ELF-1 (cell line): ENCODE results near the gene DHX16.

Experiments used
- DNase-seq: peaks from one replicate; pipeline ENCODE4 v3.0.0-alpha.2; 2016; ENCODE audit warnings: low read depth, low spot score

Gene DHX16

DNA sequence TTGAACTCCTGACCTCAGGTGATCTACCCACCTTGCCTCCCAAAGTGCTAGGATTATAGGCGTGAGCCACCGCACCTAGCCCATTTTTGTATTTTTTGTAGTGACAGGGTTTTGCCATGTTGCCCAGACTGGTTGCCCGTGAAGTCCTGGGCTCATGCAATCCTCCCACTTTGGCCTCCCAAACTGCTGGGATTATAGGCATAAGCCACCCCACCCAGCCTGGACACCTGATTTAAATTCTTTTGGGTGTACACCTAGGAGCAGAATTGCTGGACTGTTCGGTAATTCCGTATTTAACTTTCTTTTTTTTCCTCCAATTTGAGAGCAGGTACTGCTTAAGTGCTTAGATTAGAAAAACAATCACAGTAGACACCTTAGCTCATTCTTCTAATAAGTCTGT is 23.6 kb upstream of the DHX16 start:
- DNase-seq = no peak

GRCh38 chr6:30691208-30691847 is 18.5 kb upstream of the DHX16 start:
- DNase-seq = peak; percentile 64

DNA sequence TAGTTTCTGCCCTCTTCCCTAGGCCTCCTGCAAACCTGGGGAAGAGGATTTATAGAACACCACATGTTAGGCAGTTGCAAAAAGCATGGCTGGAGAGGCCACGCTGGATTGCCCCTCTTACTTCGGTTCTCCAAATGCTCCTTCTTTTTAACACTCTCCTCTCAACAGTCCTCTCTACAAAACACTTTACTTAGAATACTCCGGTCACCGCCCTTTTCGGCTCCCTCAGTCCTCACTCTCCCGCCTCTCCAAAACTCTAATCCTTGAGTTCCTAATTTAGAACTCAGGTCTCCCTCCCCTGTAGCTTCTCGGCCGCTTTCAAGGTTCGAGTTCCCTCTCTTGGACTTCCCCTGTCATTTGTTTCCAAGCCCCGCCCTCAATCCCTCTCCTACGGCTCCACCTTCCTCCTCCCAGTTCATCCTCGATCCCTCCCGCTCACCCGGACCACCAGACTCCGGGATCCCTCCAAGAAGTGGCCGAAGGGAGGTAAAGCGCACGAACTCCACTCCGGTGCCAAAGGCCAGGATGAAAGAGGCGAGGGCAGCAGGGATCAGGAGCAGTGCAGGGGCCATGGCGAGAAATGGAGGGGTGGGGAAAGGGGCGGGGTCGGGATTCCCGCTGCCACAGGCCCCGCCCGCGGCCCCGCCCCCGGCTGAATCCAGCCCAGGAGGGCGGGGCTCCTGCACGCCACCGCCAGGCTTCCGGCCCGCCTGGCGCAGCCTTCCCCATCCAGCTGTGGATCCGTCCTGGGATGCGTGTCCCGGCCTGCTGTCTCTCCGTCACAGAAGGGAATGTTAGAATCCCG is 17.8 kb upstream of the DHX16 start, which contains the start of gene NRM:
Gene NRM, minus strand, starts transcription at position 582 of the 805 bp plus-strand sequence. Its CDS starts 10 bp downstream, at position 572.
- peak; percentile 91 for DNase-seq

DNA sequence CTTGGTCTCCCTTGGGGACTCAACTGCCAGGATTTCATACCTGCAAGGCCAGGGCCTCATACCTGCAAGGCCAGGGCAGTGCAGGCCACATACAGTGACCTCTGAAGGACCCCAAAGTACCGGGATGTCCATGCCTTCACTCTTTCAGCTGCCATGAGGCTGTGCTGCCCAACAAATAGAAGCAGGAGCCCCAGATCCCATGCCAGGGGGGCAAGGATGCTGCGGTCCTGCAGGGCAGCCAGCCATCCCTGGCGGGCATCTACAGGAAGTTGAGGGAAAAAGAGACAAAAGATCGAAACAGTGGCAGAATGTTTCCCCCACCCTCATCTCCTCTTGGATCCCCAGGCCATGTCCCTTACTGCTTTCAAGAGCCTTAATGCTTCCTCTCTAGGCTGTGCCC is 17.2 kb upstream of the DHX16 start:
- DNase-seq = no peak

DNA sequence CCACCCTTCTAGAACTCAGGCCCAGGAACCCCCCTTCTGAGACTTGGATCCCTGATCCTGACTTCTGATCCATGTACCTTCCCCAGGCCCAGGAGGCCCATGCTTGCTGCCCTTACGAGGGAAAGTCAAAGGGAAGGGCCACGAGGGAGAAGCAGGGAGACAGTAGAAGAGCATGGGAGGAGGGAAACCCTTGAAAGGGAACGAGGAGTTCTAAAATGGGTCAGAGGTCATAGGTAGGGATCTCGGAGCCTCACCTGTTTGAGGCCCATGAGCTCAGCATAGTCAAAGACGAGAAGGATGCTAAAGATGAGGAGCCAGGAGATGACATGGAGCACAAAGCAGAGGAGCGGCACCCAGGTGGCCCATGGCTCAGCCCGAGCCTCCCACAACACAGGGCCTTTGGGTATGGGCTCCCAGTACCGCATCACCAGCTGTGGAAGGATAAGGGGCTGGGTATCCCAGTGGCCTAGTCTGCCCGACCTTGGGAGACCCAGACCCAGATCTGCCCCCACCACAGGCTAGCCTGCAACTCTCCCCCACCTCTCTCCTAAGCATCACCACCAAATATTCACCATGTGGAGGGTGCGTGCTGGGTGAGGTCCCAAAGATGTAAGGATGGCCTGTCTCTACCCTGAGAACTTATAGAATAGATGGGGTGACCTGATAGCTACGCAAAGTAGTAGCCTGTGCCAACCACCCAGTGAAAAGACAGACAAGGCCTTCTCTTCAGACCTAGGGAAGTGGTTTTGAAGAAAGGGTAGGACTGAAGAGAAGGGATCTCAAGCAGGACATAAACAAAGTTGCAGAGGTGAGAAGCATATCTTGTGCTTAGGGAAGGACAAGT is 16.4 kb upstream of the DHX16 start:
- no peak for DNase-seq

DNA sequence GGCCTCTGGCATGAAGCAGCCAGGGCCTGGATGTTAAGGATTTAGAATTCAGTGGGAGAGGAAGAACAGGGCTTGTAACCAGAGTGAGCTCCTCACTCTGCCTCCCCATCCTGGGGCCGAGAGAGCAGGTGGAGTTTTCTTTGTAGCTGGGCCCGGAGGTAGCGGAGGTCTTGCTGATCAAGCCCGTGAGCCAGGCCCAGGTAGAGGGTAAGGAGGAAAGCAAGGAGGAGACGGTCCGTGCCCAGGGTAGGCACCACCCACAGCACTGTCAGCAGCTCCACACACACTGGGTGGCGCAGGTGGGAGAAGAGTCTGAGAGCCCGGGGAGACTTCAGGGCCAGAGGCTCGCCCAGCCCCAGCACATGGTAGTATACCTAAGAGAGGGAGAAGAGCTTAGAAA is 15.8 kb upstream of the DHX16 start:
- DNase-seq = no peak

- no peak for DNase-seq
Observed at GRCh38 chr6:30687659-30688431, 15.0 kb upstream of the DHX16 start.

DNA sequence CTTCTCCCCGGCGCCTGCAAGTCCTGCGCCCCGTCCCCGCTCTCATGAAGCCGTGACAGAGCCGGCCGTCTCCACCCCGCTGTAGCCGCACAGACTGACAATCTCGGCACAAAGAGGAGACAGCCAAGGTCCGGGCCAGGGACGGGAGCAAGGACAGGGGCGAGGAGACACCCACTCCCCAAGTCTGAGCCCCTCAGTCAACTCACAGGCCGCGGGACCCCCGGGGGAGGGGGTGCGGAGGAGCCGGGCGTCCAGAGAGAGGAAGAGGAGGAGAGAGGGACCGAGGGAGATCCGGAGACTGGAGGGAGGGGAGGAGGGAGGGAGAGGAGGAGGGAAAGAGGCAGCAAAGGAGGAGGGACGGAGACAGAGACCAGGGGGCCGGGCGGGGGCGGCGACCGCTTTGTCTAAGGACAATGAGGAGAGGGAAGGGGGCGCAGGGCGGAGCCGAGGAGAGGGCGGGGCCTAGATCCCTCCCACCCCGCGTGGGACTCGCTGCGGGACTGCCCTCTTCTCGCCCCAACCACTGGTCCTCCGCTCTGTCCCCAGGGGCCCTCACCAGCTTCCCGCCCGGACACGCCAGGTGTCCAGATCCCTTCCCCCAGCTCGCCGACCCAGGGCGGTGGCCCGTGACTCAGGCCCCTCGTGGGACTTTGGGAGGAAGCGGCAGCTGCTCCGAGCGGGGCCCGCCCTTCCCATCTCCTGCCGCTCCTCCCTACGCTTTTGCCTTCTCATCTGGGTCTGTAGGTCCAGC is 14.3 kb upstream of the DHX16 start:
- DNase-seq = peak; percentile 90

DNA sequence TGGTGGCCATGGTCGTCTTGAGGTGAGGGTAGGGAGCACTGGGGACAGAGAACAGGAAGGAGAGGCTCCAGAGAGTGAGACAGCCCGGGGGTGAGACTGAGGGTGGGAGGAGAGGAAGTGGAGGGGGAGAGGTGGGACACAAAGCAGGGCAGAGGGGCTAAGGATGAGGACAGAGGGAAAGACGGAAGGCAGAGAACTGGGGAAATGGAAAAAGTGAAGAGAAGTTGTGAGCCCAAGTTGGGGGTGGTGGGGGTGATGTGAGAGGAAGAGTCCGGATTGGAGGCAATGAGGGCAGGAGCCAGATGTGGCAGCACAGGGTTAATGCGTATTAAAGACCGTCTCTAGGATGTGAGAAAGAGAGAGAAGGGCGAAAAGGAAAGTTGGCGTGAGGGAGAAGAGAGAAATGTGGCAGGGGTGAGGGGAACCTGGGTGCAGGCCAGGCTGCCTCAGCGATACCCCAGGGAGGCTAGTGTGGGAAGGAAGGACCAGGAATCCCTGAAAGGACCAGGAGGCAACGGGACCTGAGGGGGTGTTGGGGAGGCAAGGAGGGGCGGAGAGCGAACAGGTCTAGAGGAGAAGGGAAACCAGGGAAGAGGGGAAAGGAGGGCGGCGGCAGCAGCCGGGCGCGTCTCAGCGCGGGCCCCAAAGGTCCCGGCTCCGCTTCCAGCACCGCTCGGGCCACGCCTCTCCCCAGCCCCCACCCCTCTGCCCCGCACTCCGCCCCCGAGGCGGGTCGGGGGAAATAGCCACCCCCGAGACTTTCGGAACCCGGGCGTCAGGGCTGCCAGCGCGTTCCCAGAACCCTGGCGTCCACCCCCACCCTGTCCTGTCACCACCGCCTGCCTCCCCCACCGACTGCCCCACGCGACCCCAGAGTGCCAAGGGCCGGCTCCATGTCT is 13.5 kb upstream of the DHX16 start, which contains the start of gene PPP1R18:
Gene PPP1R18, minus strand, starts transcription at position 637 of the 899 bp plus-strand sequence. Its CDS starts 627 bp downstream, at position 10.
- DNase-seq = peak; percentile 49

GRCh38 chr6:30685157-30686008 is 12.6 kb upstream of the DHX16 start:
- peak; percentile 32 for DNase-seq

DNA sequence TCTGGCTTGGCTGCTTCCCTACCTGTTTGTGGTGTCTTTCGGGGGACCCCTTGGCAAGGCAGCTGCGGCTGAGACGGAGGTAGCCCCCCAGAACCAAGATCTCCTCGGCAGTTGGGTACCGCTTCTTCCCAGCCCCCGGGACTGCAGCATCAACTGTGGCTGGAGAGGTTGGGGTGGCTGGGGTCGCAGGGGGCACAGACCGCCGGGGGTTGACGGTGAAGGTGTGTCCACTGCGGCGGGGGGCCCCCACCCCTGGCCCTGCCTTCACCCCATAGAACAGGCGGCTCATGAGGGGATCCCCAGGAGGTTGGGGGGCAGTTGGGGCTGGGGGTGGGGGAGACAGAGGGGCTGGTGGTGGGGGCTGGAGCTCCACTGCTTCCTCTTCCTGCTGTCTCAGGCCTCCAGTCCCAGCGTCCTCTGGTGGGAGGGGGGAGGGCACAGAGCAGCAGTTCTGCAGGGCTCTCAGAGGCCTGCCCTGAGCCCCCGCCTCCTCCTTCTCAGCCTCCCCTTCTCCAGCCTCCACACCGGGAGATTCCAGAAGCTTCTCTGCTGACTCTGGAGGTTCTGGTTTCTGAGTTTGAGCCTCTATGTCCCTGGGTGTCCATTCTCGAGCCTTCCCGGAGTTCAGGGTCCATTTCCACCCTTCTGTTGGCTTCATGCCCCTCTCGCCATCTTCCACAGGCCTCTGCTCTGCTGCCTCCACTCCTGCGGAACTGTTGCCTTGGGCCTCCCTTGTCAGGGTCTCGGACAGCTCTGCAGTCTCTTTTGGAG is 11.8 kb upstream of the DHX16 start:
- DNase-seq = no peak

GRCh38 chr6:30683980-30684338 is 11.2 kb upstream of the DHX16 start:
- no peak for DNase-seq

- no peak for DNase-seq
Observed at GRCh38 chr6:30683183-30683979, 10.6 kb upstream of the DHX16 start.

DNA sequence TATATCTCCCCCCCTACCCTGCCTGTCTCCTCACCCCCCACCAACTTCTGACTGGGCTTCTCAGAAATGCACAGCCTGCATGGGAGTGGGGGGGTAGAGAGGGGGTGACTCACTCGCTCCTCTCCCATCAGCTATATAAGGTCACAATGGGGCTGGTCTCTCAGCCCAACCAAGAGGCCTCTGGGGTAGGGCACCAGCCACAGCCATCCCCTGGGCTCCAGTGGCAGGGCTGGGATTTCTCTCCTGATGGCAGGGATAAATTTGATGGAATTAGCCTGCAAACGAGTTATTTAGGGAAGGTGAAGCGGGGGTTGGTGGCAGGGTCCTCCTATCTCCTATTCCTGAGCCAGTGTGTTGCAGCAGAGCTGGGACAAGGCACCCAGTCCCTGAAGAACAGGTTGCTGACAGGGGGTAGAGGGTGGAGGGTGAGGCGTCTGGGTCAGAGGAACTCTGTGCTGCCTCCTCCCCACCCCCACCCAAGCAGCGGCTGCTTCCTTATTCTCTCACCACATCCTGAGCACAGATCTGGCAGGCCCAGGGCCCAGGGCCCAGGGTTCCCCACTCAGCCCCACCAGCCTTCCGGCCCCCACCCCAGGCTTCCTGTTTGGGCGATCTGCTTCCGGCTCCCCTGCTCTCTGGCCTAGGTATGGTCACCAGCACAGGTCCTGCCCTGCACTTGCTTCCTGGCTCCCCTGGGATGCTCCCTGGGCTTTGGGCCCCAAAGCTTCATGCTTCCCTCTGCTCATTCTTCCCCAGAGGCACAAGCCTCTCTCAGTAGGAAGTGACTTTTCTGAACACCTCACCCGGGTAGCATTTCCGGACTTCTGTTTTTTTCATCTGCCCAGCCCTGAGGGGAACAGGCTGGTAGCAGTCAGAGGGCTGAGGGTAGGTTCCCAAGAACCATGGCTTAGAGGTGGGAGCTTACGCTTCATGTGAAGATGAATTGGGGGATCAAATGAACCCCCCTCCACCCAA is 9.6 kb upstream of the DHX16 start:
- peak; percentile 87 for DNase-seq

DNA sequence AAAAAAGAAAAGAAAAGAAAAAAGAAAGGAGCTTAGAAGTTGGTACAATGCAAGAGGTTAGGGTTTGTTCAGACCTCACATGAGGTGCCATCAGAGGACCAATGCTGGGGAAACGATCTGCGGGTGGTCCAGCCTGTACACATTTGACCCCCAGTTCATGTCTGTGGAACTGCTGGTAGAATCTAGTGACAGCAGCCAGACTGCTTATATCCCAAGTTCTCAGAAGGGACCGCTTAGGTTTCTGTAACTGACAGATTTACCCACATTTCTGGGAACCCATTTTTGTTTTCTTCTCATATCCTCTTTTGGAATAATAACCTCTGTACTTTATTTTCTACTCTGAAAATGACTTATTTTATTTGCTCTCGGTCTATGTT is 8.9 kb upstream of the DHX16 start:
- no peak for DNase-seq
